ENCODE data around the gene ACKR2. TPM values are rescaled to one million over a fixed set of nuclear protein-coding genes. Genes with fewer than 3 reads are reported as not detected.

The ACKR2 gene
- total RNA-seq, 2 donors from 2014 or later: 0.78 to 6.2 TPM

DNA sequence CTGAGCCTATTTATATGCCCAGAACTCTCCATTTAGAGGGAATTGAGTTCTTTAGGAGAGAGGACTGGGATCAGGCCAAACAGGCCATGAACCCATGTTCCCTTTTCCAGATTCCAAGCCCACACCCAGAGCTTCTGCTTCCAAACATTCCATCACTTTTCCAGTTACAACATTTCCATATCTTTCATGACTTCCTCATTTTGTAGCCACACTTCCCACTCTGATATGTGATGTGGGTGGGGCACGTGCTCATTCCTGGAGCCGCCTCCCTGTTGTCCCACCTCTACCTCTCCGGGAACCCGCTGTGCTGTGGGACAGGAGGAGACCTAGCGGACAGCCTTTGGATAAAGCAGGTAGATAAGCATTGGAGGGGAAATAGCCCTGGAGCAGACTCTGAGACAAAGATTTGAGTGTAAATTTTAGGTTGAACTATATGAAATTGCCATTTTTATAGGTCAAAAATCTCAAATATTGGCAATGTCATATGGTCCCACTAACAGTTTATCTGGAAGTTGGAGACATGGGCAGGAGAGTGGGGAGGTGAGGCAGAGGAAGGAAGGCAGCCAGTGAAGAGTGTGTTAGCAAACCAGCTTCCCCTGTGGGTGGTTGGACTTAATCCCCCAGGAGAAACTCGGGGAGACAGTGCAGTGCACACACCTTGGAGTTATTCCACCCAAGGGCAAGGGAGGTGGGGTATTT, 34.6 kb downstream of the ACKR2 start:
- peak; percentile 71 for DNase-seq (ENCODE audit: low spot score)
- no peak overlapping the region for H3K4me3 ChIP-seq
- peak overlapping the region; percentile 54 to 81 for H3K27ac ChIP-seq
- H3K9me3 ChIP-seq: no peaks in the 10 kb centered on the region
- no peaks in the 10 kb centered on the region for H3K36me3 ChIP-seq
- TF ChIP-seq, protein P1, sequence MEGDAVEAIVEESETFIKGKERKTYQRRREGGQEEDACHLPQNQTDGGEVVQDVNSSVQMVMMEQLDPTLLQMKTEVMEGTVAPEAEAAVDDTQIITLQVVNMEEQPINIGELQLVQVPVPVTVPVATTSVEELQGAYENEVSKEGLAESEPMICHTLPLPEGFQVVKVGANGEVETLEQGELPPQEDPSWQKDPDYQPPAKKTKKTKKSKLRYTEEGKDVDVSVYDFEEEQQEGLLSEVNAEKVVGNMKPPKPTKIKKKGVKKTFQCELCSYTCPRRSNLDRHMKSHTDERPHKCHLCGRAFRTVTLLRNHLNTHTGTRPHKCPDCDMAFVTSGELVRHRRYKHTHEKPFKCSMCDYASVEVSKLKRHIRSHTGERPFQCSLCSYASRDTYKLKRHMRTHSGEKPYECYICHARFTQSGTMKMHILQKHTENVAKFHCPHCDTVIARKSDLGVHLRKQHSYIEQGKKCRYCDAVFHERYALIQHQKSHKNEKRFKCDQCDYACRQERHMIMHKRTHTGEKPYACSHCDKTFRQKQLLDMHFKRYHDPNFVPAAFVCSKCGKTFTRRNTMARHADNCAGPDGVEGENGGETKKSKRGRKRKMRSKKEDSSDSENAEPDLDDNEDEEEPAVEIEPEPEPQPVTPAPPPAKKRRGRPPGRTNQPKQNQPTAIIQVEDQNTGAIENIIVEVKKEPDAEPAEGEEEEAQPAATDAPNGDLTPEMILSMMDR (IDR thresholded peaks at IDR 0.05): no peak
- peaks cover 0 to 62% of the 10 kb centered on the region in 2 donors for H3K4me1 ChIP-seq
- H3K27me3 ChIP-seq: no peaks in the 10 kb centered on the region

DNA sequence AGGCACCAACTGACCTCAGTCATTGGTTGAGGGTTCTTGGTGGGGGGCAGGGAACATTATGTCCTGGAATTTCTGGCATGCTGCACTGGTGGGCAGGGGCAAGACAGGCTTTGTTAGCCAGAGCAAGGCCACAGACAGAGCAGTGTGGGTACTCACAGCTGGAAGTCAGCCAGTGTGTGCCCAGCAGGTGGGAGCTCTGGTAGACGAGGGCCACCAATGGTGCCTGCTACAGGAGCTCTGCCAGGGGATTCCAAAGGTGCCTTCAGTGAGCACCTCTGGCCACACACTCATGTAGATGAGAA, 35.1 kb downstream of the ACKR2 start:
- DNase-seq (ENCODE audit: low spot score): no peak
- no peaks in the 10 kb centered on the region for H3K36me3 ChIP-seq
- TF ChIP-seq, protein P1 (IDR thresholded peaks at IDR 0.05): no peak
- H3K27me3 ChIP-seq: no peaks in the 10 kb centered on the region
- H3K27ac ChIP-seq: peak overlapping the region; percentile 54 to 81
- peaks cover 0 to 62% of the 10 kb centered on the region in 2 donors for H3K4me1 ChIP-seq
- H3K9me3 ChIP-seq: no peaks in the 10 kb centered on the region
- H3K4me3 ChIP-seq: no peak overlapping the region

DNA sequence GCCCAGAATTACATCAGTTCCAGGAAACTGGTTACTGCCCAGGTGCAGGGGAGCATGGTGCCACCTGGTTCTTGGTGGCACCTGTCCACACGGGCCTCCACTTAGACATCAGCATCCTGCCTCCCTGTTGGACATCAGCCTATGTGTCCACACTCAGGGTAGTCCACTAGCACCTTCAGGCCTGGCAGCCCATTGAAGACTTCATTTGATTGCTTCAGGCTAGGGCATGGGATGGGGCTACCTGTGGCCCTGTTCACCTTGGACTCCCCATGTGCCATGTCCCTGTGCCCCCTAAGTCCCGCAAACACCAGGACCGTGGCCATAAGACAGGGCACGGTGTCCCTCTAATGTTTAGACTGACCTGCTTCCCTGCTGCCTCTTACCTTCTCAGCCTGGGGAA, 35.6 kb downstream of the ACKR2 start:
- peaks cover 0 to 62% of the 10 kb centered on the region in 2 donors for H3K4me1 ChIP-seq
- no peak overlapping the region for H3K4me3 ChIP-seq
- H3K27me3 ChIP-seq: no peaks in the 10 kb centered on the region
- H3K27ac ChIP-seq: peak overlapping the region; percentile 54 to 81
- no peak for DNase-seq (ENCODE audit: low spot score)
- H3K36me3 ChIP-seq: no peaks in the 10 kb centered on the region
- TF ChIP-seq, protein P1 (IDR thresholded peaks at IDR 0.05): no peak
- H3K9me3 ChIP-seq: no peaks in the 10 kb centered on the region

DNA sequence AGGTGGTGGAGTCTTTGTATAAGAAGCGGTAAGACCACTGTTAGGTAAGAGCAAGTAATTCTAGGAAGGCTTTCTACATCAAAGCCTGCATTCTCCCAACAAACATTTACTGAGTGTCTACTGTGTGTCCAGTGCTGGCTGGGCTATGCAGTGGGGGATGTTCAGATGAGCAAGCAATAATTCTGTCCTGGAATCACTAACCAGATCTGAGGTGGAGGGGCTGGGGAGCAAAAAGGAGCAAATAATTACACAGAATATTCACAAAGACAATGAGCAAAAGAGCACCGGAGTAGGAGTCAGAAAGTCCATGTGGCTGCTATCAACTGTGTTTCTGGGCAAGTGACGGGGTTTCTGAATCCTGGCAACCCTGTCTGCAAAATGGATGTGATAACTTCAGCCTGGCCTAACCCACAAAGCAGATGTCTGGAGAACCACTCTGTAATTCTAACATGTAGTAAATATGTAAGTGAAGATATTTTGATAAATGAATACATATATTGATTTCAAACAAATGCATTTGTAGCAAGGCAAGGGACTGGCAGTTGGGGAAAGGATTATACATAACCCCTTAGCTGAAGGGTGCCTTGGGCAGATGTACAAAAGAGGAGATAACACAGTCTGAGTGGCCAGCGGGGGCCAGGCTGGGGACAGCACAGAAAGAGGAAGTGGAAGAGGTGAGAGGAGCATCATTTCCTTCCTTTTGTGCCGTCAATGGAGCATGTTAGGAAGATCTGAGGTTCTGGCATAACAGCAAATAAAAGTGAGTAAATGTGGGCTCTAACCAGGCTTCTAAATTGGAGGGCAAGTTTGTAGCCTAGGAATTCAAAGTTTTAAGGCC, 37.7 kb downstream of the ACKR2 start:
- DNase-seq (ENCODE audit: low spot score): no peak
- H3K4me1 ChIP-seq: peaks cover 0 to 48% of the 10 kb centered on the region in 2 donors

DNA sequence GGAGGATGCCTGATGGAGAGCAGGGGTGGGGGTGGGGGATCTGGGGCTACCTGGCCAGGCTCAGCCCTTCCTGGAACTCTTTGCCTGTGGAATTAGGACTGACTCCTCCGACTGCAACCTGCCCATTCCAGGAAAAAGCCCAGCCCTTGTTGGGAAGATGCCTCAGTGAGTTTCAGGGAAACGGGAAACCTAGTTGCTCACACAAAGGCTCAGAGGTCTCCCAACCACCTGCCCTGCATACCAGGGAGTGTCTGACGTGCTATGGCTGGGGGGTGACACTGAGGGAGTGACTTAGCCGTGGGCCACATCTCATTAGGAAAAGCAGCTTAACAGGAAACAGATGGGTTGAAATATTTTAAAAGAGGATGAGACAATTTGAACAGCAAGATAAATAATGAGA, 38.5 kb downstream of the ACKR2 start:
- no peak overlapping the region for H3K4me3 ChIP-seq
- no peaks in the 10 kb centered on the region for H3K36me3 ChIP-seq
- H3K27ac ChIP-seq: peak overlapping the region; percentile 41 to 81
- H3K9me3 ChIP-seq: no peaks in the 10 kb centered on the region
- DNase-seq (ENCODE audit: low spot score): no peak
- peaks cover 0 to 40% of the 10 kb centered on the region in 2 donors for H3K4me1 ChIP-seq
- TF ChIP-seq, protein P1 (IDR thresholded peaks at IDR 0.05): no peak
- H3K27me3 ChIP-seq: no peaks in the 10 kb centered on the region

More for the DNA sequence above, 37.7 kb downstream of the ACKR2 start:
- no peaks in the 10 kb centered on the region for H3K9me3 ChIP-seq
- H3K36me3 ChIP-seq: no peaks in the 10 kb centered on the region
- H3K27ac ChIP-seq: peak overlapping the region; percentile 41 to 81
- TF ChIP-seq, protein P1 (IDR thresholded peaks at IDR 0.05): no peak
- no peak overlapping the region for H3K4me3 ChIP-seq
- no peaks in the 10 kb centered on the region for H3K27me3 ChIP-seq
